Smooth muscle cell (in vitro differentiated cells): ENCODE results near the gene ZFAND3. TPM values are rescaled to one million over a fixed set of nuclear protein-coding genes. Genes with fewer than 3 reads are reported as not detected.

Source experiments
- DNase-seq: peaks from one replicate; lab custom pipeline; 2025; ENCODE audit not compliant: unreplicated experiment; lab: John Stamatoyannopoulos, UW
- H2AFZ ChIP-seq: fragments of 200-600 bp; sonication (generic); 2 replicates; pipeline ENCODE4 v1.6.0; 2016; ENCODE audit warnings: antibody characterized with exemption, low read depth, mild to moderate bottlenecking
- H3F3A ChIP-seq: fragments of 200-600 bp; sonication (generic); 2 replicates; pipeline ENCODE4 v1.6.0; 2017; ENCODE audit warnings: antibody characterized with exemption, low read depth
- H3K27ac ChIP-seq: fragments of 200-600 bp; sonication (generic); 2 replicates; pipeline ENCODE4 v1.5.1; 2016; ENCODE audit warnings: low read depth, mild to moderate bottlenecking
- H3K27me3 ChIP-seq: fragments of 200-600 bp; sonication (generic); 2 replicates; pipeline ENCODE4 v1.6.1; 2016; ENCODE audit warnings: low read depth, mild to moderate bottlenecking
- H3K36me3 ChIP-seq: fragments of 200-600 bp; sonication (generic); 2 replicates; pipeline ENCODE4 v1.5.1; 2016; ENCODE audit warnings: low read depth
- H3K4me1 ChIP-seq: fragments of 200-600 bp; sonication (generic); 2 replicates; pipeline ENCODE4 v1.5.1; 2016; ENCODE audit warnings: low read depth
- H3K4me2 ChIP-seq: fragments of 200-600 bp; sonication (generic); 2 replicates; pipeline ENCODE4 v1.6.0; 2016; ENCODE audit warnings: mild to moderate bottlenecking
- H3K4me3 ChIP-seq: fragments of 200-600 bp; sonication (generic); 2 replicates; pipeline ENCODE4 v1.5.1; 2016; ENCODE audit warnings: mild to moderate bottlenecking
- H3K79me2 ChIP-seq: fragments of 200-600 bp; sonication (generic); 2 replicates; pipeline ENCODE4 v1.6.0; 2016; ENCODE audit warnings: low read depth, mild to moderate bottlenecking
- H3K9ac ChIP-seq: fragments of 200-600 bp; sonication (generic); 2 replicates; pipeline ENCODE4 v1.6.0; 2016; ENCODE audit warnings: low read depth
- H3K9me3 ChIP-seq: fragments of 200-600 bp; sonication (generic); replicated peaks from 2 replicates; pipeline ENCODE4 v1.5.1; 2016; ENCODE audit warnings: low read depth
- H4K20me1 ChIP-seq: fragments of 200-600 bp; sonication (generic); 2 replicates; pipeline ENCODE4 v1.6.0; 2016; ENCODE audit warnings: low read depth
- WGBS: methylation state at CpG from one replicate; pipeline ENCODE4 v1.1.7; 2016; ENCODE audit warnings: low lambda C conversion rate; 5-methylcytosine and 5-hydroxymethylcytosine counted together
- polyA plus RNA-seq: library from polyadenylated mRNA; unstranded; fragments of >200 nt; fragmentation: Nextera tagmentation; extraction: Ambion mirVana; gene quantifications from 2 replicates; pipeline ENCODE4 v1.2.1, GENCODE V29; 2016
- total RNA-seq: library from RNA; depleted of rRNA; stranded (reverse); fragments of >200 nt; gene quantifications from 2 replicates; pipeline ENCODE4 v1.2.3, GENCODE V29; 2014
- TF ChIP-seq, protein P1 (sequence below): fragments of 200-600 bp; sonication (generic); IDR thresholded peaks from 2 replicates; pipeline ENCODE4 v1.5.1; 2017; ENCODE audit warnings: borderline replicate concordance, mild to moderate bottlenecking, antibody characterized with exemption; ENCODE audit not compliant: insufficient read depth, poor library complexity, severe bottlenecking

ZFAND3 gene
- total and polyA plus RNA-seq, 2 experiments from 2014 or later: 27.6 to 40.5 TPM

DNA sequence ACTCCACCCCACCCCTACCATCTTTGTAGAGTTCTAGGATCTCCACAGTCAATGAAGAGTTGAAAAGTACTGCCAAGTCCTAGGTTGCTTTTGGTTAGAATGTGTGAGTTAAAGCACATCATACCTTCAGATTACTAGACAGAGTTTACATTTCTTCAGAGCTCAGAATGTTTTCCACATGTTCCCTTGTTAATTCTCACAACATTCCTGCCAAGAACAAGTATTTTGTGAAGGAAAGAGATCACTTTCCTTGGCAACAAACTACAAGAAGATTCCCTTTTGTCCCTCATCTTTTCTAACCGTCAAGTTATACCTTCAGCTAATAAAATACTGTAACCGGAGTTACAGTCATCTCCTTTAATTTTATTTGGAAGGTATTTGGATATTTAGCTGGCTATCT, 266.8 kb downstream of the ZFAND3 start:
- Histone ChIP-seq H4K20me1 (peaks cover 99% of the 10 kb centered on the region), H3K9me3 (no peaks in the 10 kb centered on the region), H3K4me3 (no peak overlapping the region), H3K4me2 (no peak overlapping the region), H3F3A (no peaks in the 10 kb centered on the region), H3K27me3 (no peaks in the 10 kb centered on the region), H3K36me3 (no peaks in the 10 kb centered on the region), H3K9ac (no peak overlapping the region), H3K4me1 (no peaks in the 10 kb centered on the region), H3K27ac (no peak overlapping the region), H2AFZ (no peak overlapping the region), H3K79me2 (peaks cover 36% of the 10 kb centered on the region)
- 99% methylated on average over 2 of the region's 2 CpGs for WGBS
- TF ChIP-seq, protein P1, sequence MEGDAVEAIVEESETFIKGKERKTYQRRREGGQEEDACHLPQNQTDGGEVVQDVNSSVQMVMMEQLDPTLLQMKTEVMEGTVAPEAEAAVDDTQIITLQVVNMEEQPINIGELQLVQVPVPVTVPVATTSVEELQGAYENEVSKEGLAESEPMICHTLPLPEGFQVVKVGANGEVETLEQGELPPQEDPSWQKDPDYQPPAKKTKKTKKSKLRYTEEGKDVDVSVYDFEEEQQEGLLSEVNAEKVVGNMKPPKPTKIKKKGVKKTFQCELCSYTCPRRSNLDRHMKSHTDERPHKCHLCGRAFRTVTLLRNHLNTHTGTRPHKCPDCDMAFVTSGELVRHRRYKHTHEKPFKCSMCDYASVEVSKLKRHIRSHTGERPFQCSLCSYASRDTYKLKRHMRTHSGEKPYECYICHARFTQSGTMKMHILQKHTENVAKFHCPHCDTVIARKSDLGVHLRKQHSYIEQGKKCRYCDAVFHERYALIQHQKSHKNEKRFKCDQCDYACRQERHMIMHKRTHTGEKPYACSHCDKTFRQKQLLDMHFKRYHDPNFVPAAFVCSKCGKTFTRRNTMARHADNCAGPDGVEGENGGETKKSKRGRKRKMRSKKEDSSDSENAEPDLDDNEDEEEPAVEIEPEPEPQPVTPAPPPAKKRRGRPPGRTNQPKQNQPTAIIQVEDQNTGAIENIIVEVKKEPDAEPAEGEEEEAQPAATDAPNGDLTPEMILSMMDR: no peak
- no peak for DNase-seq

DNA sequence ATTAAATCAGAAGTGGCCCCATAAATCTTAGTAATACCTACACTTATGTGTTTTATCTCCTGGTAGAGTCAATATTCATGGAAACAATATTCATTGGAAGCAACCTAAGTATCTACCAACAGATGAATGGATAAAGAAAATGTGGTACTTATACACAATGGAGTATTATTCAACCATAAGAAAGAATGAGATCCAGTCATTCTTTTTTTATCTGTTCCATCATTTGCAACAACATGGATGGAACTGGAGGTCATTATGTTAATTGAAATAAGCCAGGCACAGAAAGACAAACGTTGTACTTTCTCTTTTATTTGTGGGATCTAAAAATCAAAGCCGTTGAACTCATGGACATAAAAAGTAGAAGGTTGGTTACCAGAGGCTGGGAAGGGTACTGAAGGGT, 268.5 kb downstream of the ZFAND3 start:
- Histone ChIP-seq H3F3A (no peaks in the 10 kb centered on the region), H3K4me3 (no peak overlapping the region), H3K4me2 (no peak overlapping the region), H3K36me3 (no peaks in the 10 kb centered on the region), H2AFZ (no peak overlapping the region), H3K79me2 (peaks cover 33% of the 10 kb centered on the region), H3K27me3 (no peaks in the 10 kb centered on the region), H3K4me1 (no peaks in the 10 kb centered on the region), H3K9me3 (no peaks in the 10 kb centered on the region), H3K27ac (no peak overlapping the region), H4K20me1 (peaks cover 99% of the 10 kb centered on the region), H3K9ac (no peak overlapping the region)
- WGBS: 86% methylated on average over 2 of the region's 2 CpGs
- DNase-seq: no peak
- TF ChIP-seq, protein P1: no peak

DNA sequence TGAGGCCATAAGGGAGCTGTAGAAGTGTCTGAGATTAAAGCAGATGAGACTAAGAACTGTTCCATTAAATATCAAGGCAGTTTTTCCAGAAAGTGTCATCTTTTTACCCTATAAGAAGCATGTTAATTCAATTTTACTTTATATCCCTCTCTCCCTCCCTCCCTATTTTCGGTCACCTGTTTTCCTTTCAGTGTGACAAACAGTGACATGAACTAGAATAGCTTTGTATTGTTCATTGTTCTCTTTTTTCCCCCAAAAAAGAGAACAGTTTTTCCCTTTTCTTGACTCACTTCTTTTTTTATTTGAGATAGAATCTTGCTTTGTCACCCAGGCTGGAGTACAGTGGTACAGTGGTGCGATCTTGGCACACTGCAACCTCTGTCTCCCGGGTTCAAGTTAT, 269.3 kb downstream of the ZFAND3 start:
- no peak overlapping the region for H3K27ac ChIP-seq
- H3K79me2 ChIP-seq: peaks cover 32% of the 10 kb centered on the region
- DNase-seq: no peak
- 99% methylated on average over 3 of the region's 3 CpGs for WGBS
- H3K27me3 ChIP-seq: no peaks in the 10 kb centered on the region
- H3K4me1 ChIP-seq: peaks cover 5% of the 10 kb centered on the region
- H3K4me2 ChIP-seq: no peak overlapping the region
- TF ChIP-seq, protein P1: no peak
- no peaks in the 10 kb centered on the region for H3K36me3 ChIP-seq
- no peak overlapping the region for H3K4me3 ChIP-seq
- H3F3A ChIP-seq: no peaks in the 10 kb centered on the region
- H3K9ac ChIP-seq: no peak overlapping the region
- peaks cover 99% of the 10 kb centered on the region for H4K20me1 ChIP-seq
- H2AFZ ChIP-seq: no peak overlapping the region
- no peaks in the 10 kb centered on the region for H3K9me3 ChIP-seq

DNA sequence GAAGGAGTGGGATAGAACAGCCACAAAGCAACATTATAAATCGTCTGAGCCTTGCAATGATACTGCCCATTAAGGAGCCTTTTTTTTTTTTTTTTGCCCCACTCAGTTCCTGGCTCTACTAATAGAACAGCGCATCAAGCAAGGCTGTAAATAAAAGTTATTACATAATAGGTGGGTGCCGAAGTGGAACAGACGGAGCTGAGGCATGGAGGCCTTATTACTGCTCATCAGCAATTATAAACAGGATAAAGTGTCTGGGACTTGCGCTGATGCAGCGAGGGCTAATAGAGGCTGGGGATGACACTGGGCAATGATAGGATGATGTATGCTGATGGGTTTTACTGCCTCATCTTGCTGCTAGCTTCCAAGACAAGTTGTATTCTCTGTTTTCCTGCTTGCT, 272.1 kb downstream of the ZFAND3 start:
- Histone ChIP-seq H3K4me1 (peaks cover 12% of the 10 kb centered on the region), H3K4me2 (no peak overlapping the region), H3K36me3 (no peaks in the 10 kb centered on the region), H3F3A (no peaks in the 10 kb centered on the region), H2AFZ (no peak overlapping the region), H3K27ac (no peak overlapping the region), H3K9ac (no peak overlapping the region), H3K27me3 (no peaks in the 10 kb centered on the region), H3K4me3 (no peak overlapping the region), H4K20me1 (peaks cover 99% of the 10 kb centered on the region), H3K9me3 (no peaks in the 10 kb centered on the region), H3K79me2 (peaks cover 31% of the 10 kb centered on the region)
- WGBS: 80% methylated on average over 6 of the region's 6 CpGs
- TF ChIP-seq, protein P1: no peak
- no peak for DNase-seq
